GM12891 (cell line): ENCODE measurements around the gene TOGARAM1.

Experiments used
- POLR2A ChIP-seq: IDR thresholded peaks from 2 replicates; pipeline ENCODE4 v1.6.1; 2011; ENCODE audit warnings: low read depth, low read length, control low read depth
- POLR2AphosphoS5 ChIP-seq: IDR thresholded peaks from 2 replicates; pipeline ENCODE4 v1.6.1; 2011; ENCODE audit warnings: low read depth, low read length, control low read depth
- SPI1 ChIP-seq: IDR thresholded peaks from 2 replicates; pipeline ENCODE4 v1.6.1; 2011; ENCODE audit warnings: low read depth, low read length, control low read depth
- TAF1 ChIP-seq: IDR thresholded peaks from 2 replicates; pipeline ENCODE4 v1.6.1; 2011; ENCODE audit warnings: low read depth, low read length, control low read depth

GRCh38 chr14:44963044-44963528 lies 1.1 kb downstream of the TOGARAM1 start:
- TF ChIP-seq POLR2AphosphoS5 (no peak), TAF1 (no peak), POLR2A (no peak), SPI1 (no peak)
